ENCODE data around the gene WNT2B. TPM values are rescaled to one million over a fixed set of nuclear protein-coding genes. Genes with fewer than 3 reads are reported as not detected.

Gene WNT2B
- total RNA-seq, 1 donor: 2.2 TPM

DNA sequence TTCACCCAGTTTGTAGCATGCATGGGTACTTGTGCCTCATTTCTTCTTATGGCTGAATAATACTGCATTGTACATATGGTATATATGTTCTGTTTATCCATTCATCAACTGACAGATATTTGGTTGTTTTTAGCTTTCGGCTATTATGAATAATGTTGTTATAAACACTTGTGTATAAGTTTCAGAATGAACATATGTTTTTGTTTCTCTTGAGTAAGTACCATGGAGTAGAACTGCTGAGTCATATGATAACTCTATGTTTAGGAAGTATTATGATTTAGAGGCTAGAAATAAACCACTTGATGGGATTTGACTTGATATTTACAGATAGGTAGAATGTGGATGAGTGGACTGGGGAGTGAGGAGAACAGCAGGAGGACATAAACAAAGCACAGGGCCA lies 48.6 kb downstream of the WNT2B start:
- DNase-seq (ENCODE audit: insufficient read length, low spot score, missing footprints): no peak
- Histone ChIP-seq H2AFZ (ENCODE audit: low read length) (no peak overlapping the region), H3K4me1 (ENCODE audit: insufficient read depth, low read length) (no peaks in the 10 kb centered on the region), H3K4me3 (ENCODE audit: insufficient read depth, low read length) (no peak overlapping the region), H3K27ac (ENCODE audit: low read depth, low read length) (peak overlapping the region; percentile 25), H3K9me3 (ENCODE audit: low read depth, low read length) (no peaks in the 10 kb centered on the region), H3K4me2 (ENCODE audit: insufficient read depth, low read length) (no peak overlapping the region), H4K20me1 (ENCODE audit: insufficient read depth, low read length) (no peaks in the 10 kb centered on the region), H3K36me3 (ENCODE audit: insufficient read depth, low read length) (peaks cover 6% of the 10 kb centered on the region), H3K79me2 (ENCODE audit: insufficient read depth, low read length) (no peaks in the 10 kb centered on the region), H3K27me3 (ENCODE audit: insufficient read depth, low read length) (no peaks in the 10 kb centered on the region)
- TF ChIP-seq, protein P1, sequence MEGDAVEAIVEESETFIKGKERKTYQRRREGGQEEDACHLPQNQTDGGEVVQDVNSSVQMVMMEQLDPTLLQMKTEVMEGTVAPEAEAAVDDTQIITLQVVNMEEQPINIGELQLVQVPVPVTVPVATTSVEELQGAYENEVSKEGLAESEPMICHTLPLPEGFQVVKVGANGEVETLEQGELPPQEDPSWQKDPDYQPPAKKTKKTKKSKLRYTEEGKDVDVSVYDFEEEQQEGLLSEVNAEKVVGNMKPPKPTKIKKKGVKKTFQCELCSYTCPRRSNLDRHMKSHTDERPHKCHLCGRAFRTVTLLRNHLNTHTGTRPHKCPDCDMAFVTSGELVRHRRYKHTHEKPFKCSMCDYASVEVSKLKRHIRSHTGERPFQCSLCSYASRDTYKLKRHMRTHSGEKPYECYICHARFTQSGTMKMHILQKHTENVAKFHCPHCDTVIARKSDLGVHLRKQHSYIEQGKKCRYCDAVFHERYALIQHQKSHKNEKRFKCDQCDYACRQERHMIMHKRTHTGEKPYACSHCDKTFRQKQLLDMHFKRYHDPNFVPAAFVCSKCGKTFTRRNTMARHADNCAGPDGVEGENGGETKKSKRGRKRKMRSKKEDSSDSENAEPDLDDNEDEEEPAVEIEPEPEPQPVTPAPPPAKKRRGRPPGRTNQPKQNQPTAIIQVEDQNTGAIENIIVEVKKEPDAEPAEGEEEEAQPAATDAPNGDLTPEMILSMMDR (IDR thresholded peaks at IDR 0.05; ENCODE audit: extremely low read depth, low read depth, low read length): no peak

DNA sequence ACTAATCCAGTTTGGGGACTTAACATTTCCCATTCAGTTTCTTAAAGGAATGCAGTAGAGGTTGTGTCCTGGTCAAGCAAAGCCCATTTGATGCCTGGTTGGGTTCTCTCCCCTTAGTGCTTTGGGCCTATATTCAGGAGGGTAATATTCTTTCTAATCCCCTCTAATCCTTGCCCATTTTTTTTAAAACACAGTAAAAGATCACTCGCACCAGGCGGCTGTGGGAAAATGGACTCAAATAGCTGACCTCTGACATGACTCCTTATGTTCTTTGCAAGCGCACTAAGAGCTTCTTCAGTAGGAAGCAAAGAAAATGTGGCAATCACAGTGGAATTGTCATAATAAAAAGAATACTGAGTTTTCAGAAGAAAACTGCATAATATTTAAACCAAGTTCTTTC lies 49.9 kb downstream of the WNT2B start:
- Histone ChIP-seq H3K4me3 (ENCODE audit: insufficient read depth, low read length) (no peak overlapping the region), H3K4me1 (ENCODE audit: insufficient read depth, low read length) (no peaks in the 10 kb centered on the region), H3K27me3 (ENCODE audit: insufficient read depth, low read length) (no peaks in the 10 kb centered on the region), H3K4me2 (ENCODE audit: insufficient read depth, low read length) (no peak overlapping the region), H3K79me2 (ENCODE audit: insufficient read depth, low read length) (no peaks in the 10 kb centered on the region), H4K20me1 (ENCODE audit: insufficient read depth, low read length) (no peaks in the 10 kb centered on the region), H2AFZ (ENCODE audit: low read length) (no peak overlapping the region), H3K27ac (ENCODE audit: low read depth, low read length) (no peak overlapping the region), H3K36me3 (ENCODE audit: insufficient read depth, low read length) (peaks cover 6% of the 10 kb centered on the region), H3K9me3 (ENCODE audit: low read depth, low read length) (no peaks in the 10 kb centered on the region)
- TF ChIP-seq, protein P1 (IDR thresholded peaks at IDR 0.05; ENCODE audit: extremely low read depth, low read depth, low read length): no peak
- no peak for DNase-seq (ENCODE audit: insufficient read length, low spot score, missing footprints)

DNA sequence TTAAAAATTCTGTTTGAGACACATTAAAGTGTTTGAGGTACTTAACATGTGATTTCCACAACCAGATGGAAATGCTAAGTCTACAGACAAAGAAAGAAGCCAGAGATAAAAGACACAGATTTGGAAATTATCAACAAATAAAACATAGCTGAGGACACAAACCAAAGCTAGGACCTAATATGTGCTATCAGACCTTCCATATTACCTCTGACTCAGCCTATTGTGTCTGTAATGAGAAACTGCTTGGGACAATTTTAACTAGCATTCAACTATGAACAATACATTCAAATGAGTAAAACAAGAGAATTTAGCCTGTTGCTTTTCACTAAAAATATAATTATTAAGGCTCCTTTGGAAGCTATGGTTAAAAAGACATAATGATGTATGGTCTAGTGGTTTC lies 54.6 kb downstream of the WNT2B start:
- Histone ChIP-seq H3K27ac (ENCODE audit: low read depth, low read length) (no peak overlapping the region), H3K4me3 (ENCODE audit: insufficient read depth, low read length) (no peak overlapping the region), H3K36me3 (ENCODE audit: insufficient read depth, low read length) (peaks cover 9% of the 10 kb centered on the region), H4K20me1 (ENCODE audit: insufficient read depth, low read length) (no peaks in the 10 kb centered on the region), H3K4me2 (ENCODE audit: insufficient read depth, low read length) (no peak overlapping the region), H3K27me3 (ENCODE audit: insufficient read depth, low read length) (no peaks in the 10 kb centered on the region), H3K9me3 (ENCODE audit: low read depth, low read length) (no peaks in the 10 kb centered on the region), H2AFZ (ENCODE audit: low read length) (no peak overlapping the region), H3K79me2 (ENCODE audit: insufficient read depth, low read length) (no peaks in the 10 kb centered on the region), H3K4me1 (ENCODE audit: insufficient read depth, low read length) (no peaks in the 10 kb centered on the region)
- TF ChIP-seq, protein P1 (IDR thresholded peaks at IDR 0.05; ENCODE audit: extremely low read depth, low read depth, low read length): no peak
- DNase-seq (ENCODE audit: insufficient read length, low spot score, missing footprints): no peak

DNA sequence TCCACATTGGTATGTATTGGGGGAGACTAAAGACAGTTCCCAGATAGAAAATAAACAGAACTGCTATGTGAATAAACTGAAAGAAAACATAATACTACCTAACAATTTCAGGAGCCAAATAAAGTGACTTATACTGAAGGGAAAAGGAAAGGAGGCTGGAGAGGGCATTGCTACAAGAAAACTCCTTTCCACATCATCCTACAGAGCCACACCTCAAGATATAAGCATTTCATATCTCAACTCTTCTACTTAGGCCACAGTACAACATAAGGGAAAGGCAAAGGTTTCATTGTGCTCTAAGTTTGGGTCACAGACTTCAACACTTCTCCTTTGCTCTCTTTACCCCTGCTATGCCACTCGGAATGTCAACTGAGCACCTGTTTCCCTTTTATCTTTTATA lies 55.3 kb downstream of the WNT2B start:
- Histone ChIP-seq H3K36me3 (ENCODE audit: insufficient read depth, low read length) (peaks cover 12% of the 10 kb centered on the region), H3K27me3 (ENCODE audit: insufficient read depth, low read length) (no peaks in the 10 kb centered on the region), H3K79me2 (ENCODE audit: insufficient read depth, low read length) (no peaks in the 10 kb centered on the region), H4K20me1 (ENCODE audit: insufficient read depth, low read length) (no peaks in the 10 kb centered on the region), H3K4me1 (ENCODE audit: insufficient read depth, low read length) (no peaks in the 10 kb centered on the region), H3K27ac (ENCODE audit: low read depth, low read length) (no peak overlapping the region), H2AFZ (ENCODE audit: low read length) (no peak overlapping the region), H3K9me3 (ENCODE audit: low read depth, low read length) (no peaks in the 10 kb centered on the region), H3K4me2 (ENCODE audit: insufficient read depth, low read length) (no peak overlapping the region), H3K4me3 (ENCODE audit: insufficient read depth, low read length) (no peak overlapping the region)
- TF ChIP-seq, protein P1 (IDR thresholded peaks at IDR 0.05; ENCODE audit: extremely low read depth, low read depth, low read length): no peak
- no peak for DNase-seq (ENCODE audit: insufficient read length, low spot score, missing footprints)

All from osteoblast (primary cell).